OCI-LY7 (cell line): ENCODE data around the gene AP1M2. TPM values are rescaled to one million over a fixed set of nuclear protein-coding genes. Genes with fewer than 3 reads are reported as not detected.

Experiments used
- BruUV-seq: library from RNA; stranded (reverse); fragments of 400-500 nt; replicated peaks from 2 replicates; lab custom pipeline; 2021; lab: Mats Ljungman, UMichigan
- CTCF ChIA-PET: fragments of 300-600 bp; sonication (Branson Sonifier 250); formaldehyde crosslinking; loops from one replicate; lab custom pipeline; 2022; ENCODE audit warnings: antibody characterized with exemption; ENCODE audit not compliant: unreplicated experiment; lab: Charles Lee
- POLR2A ChIA-PET: fragments of 300-600 bp; sonication (Branson Sonifier 250); formaldehyde crosslinking; loops from one replicate; lab custom pipeline; 2022; ENCODE audit warnings: antibody characterized with exemption; lab: Charles Lee
- DNase-seq: peaks from one replicate; pipeline ENCODE4 v3.0.0-alpha.2; 2015; ENCODE audit warnings: low spot score
- H2AFZ ChIP-seq: fragments of 200-600 bp; sonication (generic), shearing (Covaris generic); 2 replicates; pipeline ENCODE4 v1.6.1; 2014; ENCODE audit warnings: mild to moderate bottlenecking, antibody characterized with exemption, low read length, moderate library complexity
- H3K27ac ChIP-seq: fragments of 200-600 bp; sonication (generic); 2 replicates; pipeline ENCODE4 v1.5.1; 2014; ENCODE audit warnings: mixed run types, low read depth, mild to moderate bottlenecking, moderate library complexity, low read length, inconsistent platforms; ENCODE audit not compliant: poor library complexity, severe bottlenecking
- H3K36me3 ChIP-seq: fragments of 200-600 bp; sonication (generic); 2 replicates; pipeline ENCODE4 v1.6.1; 2014; ENCODE audit warnings: mild to moderate bottlenecking, antibody characterized with exemption, low read length, moderate library complexity, mixed read lengths; ENCODE audit not compliant: insufficient read depth
- H3K4me1 ChIP-seq: fragments of 200-600 bp; sonication (generic); 2 replicates; pipeline ENCODE4 v1.5.1; 2014; ENCODE audit warnings: mild to moderate bottlenecking, low read length; ENCODE audit not compliant: insufficient read depth, poor library complexity, severe bottlenecking
- H3K4me2 ChIP-seq: fragments of 200-600 bp; sonication (generic); 2 replicates; pipeline ENCODE4 v1.6.1; 2014; ENCODE audit warnings: mild to moderate bottlenecking, low read length
- H3K4me3 ChIP-seq: fragments of 200-600 bp; sonication (generic); 2 replicates; pipeline ENCODE4 v1.5.1; 2014; ENCODE audit warnings: mild to moderate bottlenecking, low read depth, low read length; ENCODE audit not compliant: poor library complexity, severe bottlenecking
- H3K79me2 ChIP-seq: fragments of 200-600 bp; sonication (generic); 2 replicates; pipeline ENCODE4 v1.6.1; 2016; ENCODE audit warnings: low read depth, mild to moderate bottlenecking, low read length, moderate library complexity, mixed read lengths; ENCODE audit not compliant: insufficient read depth
- H3K9me2 ChIP-seq: fragments of 200-600 bp; sonication (generic); 2 replicates; pipeline ENCODE4 v1.6.1; 2016; ENCODE audit warnings: mild to moderate bottlenecking, low read length, mixed read lengths; ENCODE audit not compliant: insufficient read depth
- H3K9me3 ChIP-seq: fragments of 200-600 bp; sonication (generic); 2 replicates; pipeline ENCODE4 v1.6.1; 2014; ENCODE audit warnings: mild to moderate bottlenecking, mixed run types, low read length, mixed read lengths
- H4K20me1 ChIP-seq: fragments of 200-600 bp; sonication (generic); 2 replicates; pipeline ENCODE4 v1.6.1; 2014; ENCODE audit warnings: mild to moderate bottlenecking, antibody characterized with exemption, low read length, moderate library complexity, mixed read lengths; ENCODE audit not compliant: insufficient read depth
- CTCF ChIP-seq: fragments of 200-600 bp; sonication (generic); conservative IDR thresholded peaks from 2 replicates; pipeline ENCODE4 v1.5.1; 2014; ENCODE audit warnings: mild to moderate bottlenecking, antibody characterized with exemption, low read length, moderate library complexity, mixed read lengths
- EZH2phosphoT487 ChIP-seq: fragments of 200-600 bp; sonication (generic); IDR thresholded peaks from 2 replicates; pipeline ENCODE4 v1.6.1; 2018; ENCODE audit warnings: low read depth, borderline replicate concordance, mild to moderate bottlenecking, mixed run types, antibody characterized with exemption, low read length, moderate library complexity, mixed read lengths
- intact Hi-C: fragments of 100-400 bp; cut with micrococcal nuclease; formaldehyde crosslinking; loops from one replicate; pipeline ENCODE4 v1.10.0; 2022; ENCODE audit not compliant: unreplicated experiment
- total RNA-seq, 2 experiments: library from RNA; depleted of rRNA in 1 of 2; stranded (reverse); fragments of >200 nt in 1 of 2; shearing (Covaris generic) in 1 of 2; gene quantifications; 2 replicates each; pipeline ENCODE4 v1.2.3, GENCODE V29; 2014 to 2022

The AP1M2 gene
- total RNA-seq, 2 experiments from 2014 or later = 0.44 TPM; not detected in 1

DNA sequence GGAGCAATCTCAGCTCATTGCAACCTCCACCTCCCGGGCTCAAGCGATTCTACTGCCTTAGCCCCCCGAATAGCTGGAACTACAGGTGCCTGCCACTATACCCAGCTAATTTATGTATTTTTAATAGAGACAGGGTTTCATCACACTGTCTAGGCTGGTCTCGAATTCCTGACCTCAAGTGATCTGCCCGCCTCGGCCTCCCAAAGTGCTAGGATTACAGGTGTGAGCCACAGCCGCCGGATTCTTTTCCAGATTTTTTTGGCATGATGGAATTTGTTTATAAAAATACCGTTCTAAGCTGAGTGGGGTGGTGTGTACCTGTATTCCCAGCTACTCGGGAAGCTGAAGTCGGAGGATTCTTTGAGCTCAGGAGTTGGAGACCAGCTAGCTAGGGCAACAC, 49.4 kb downstream of the AP1M2 start:
- ChIA-PET POLR2A (interaction anchor here (0.6 kb wide), 1 partner anchor 57 kb away, joined by 3 read pairs; no protein-coding TSS in a partner anchor), CTCF (no interaction called here)
- no peak for DNase-seq
- H3K4me3 ChIP-seq = no peak overlapping the region
- no peaks in the 10 kb centered on the region for H4K20me1 ChIP-seq
- no peak overlapping the region for H2AFZ ChIP-seq
- intact Hi-C loops = no loop called here
- H3K4me1 ChIP-seq = peaks cover under 1% of the 10 kb centered on the region
- no peak for TF ChIP-seq CTCF
- no peak for TF ChIP-seq EZH2phosphoT487
- no peak overlapping the region for H3K4me2 ChIP-seq
- H3K9me2 ChIP-seq = no peaks in the 10 kb centered on the region
- H3K9me3 ChIP-seq = no peaks in the 10 kb centered on the region
- no TSS peak for BruUV-seq
- no peaks in the 10 kb centered on the region for H3K79me2 ChIP-seq
- H3K27ac ChIP-seq = no peak overlapping the region
- no peaks in the 10 kb centered on the region for H3K36me3 ChIP-seq

DNA sequence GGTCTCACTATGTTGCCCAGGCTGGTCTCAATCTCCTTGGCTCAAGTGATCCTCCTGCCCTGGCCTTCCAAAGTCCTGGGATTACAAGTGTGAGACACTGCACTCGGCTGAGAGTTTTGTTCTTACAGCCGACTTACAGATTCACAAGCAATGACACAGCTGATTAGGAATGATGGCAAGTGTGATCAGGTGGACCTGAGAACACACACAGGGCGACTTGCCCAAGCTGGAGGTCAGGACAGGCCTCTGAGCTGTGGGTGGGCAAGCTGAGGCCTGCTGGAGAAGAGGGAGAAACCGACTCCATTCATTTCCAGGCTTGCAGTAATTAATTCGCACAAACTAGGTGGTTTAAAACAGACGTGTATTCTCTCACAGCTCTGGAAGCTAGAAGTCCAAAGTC, 51.5 kb downstream of the AP1M2 start:
- ChIA-PET CTCF (no interaction called here), POLR2A (interaction anchor here (0.5 to 0.6 kb wide), 4 partner anchors 8 to 123 kb away, joined by 3 to 4 read pairs (median 3); partner anchors contain the start of gene ATG4D)
- Histone ChIP-seq H3K27ac (no peak overlapping the region), H3K4me1 (no peaks in the 10 kb centered on the region), H3K4me2 (no peak overlapping the region), H3K9me2 (no peaks in the 10 kb centered on the region), H3K79me2 (no peaks in the 10 kb centered on the region), H3K36me3 (no peaks in the 10 kb centered on the region), H4K20me1 (no peaks in the 10 kb centered on the region), H3K9me3 (no peaks in the 10 kb centered on the region), H3K4me3 (no peak overlapping the region), H2AFZ (no peak overlapping the region)
- no peak for DNase-seq
- TF ChIP-seq CTCF (no peak), EZH2phosphoT487 (no peak)
- BruUV-seq = no TSS peak
- intact Hi-C loops = no loop called here

DNA sequence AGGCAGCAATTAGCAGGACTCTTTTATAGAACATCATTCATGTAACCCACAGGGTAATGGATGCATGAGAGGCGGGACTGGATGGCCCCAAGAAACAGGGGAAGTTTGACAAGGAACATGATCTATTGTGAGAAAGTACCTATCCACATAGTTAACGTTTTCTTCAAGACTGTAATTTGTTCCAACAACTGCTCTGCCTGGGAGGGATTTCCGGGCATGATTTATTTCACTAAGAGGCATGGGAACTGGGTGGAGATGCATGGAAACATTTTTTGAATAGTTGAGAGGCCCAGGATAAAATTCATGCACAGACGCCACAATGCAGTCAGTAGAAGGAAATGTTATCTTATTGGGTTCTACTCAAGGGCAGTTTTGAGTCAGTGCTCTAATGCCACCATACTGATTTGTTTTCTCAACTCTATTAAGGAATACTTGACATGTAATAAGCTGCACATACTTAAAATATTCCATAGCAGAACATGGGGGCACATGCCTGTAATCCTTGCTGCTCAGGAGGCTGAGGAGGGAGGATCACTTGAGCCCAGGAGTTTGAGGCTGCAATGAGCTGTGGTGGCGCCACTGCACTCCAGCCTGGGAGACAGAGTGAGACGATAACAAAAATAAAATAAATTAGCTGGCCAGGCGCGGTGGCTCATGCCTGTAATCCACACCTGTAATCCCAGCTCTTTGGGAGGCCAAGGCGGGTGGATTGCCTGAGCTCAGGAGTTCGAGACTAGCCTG, 53.3 kb downstream of the AP1M2 start:
- DNase-seq = no peak

More for the DNA sequence above, 53.3 kb downstream of the AP1M2 start:
- Histone ChIP-seq H3K79me2 (no peaks in the 10 kb centered on the region), H3K4me2 (no peak overlapping the region), H3K4me1 (no peaks in the 10 kb centered on the region), H3K9me2 (no peaks in the 10 kb centered on the region), H4K20me1 (no peaks in the 10 kb centered on the region), H3K4me3 (no peak overlapping the region), H3K27ac (no peak overlapping the region), H3K9me3 (no peaks in the 10 kb centered on the region), H2AFZ (no peak overlapping the region), H3K36me3 (no peaks in the 10 kb centered on the region)
- ChIA-PET CTCF (interaction anchor here (0.6 kb wide), 1 partner anchor 138 kb away, joined by 9 read pairs; no protein-coding TSS in a partner anchor), POLR2A (interaction anchor here (0.7 to 1.5 kb wide), 3 partner anchors 12 to 40 kb away, joined by 3 read pairs; no protein-coding TSS in a partner anchor)
- BruUV-seq = no TSS peak
- intact Hi-C loops = no loop called here
- TF ChIP-seq EZH2phosphoT487 (no peak), CTCF (0 out of 2 replicates have a peak, but pooled peaks have one; percentile 28)
